Urothelium cell line (cell line): ENCODE results near the gene ARL14EP.

Source experiments
- DNase-seq: peaks from one replicate; pipeline ENCODE4 v3.0.0; 2011; ENCODE audit warnings: low spot score, mixed read lengths
- FAIRE-seq: peaks from 2 replicates; lab custom pipeline; 2011; peaks lifted over from hg19 to GRCh38; lab: Jason Lieb, UNC

ARL14EP gene

GRCh38 chr11:30326114-30326778, 3.3 kb downstream of the ARL14EP start:
- no peak for FAIRE-seq
- no peak for DNase-seq

- no peak for FAIRE-seq
These were observed 4.0 kb downstream of the ARL14EP start for GRCh38 chr11:30326906-30327305.

GRCh38 chr11:30328681-30329080, 5.8 kb downstream of the ARL14EP start:
- DNase-seq (no peak), FAIRE-seq (no peak)

More at GRCh38 chr11:30326906-30327305, 4.0 kb downstream of the ARL14EP start:
- no peak for DNase-seq

GRCh38 chr11:30329150-30329940, 6.4 kb downstream of the ARL14EP start:
- no peak for DNase-seq
- FAIRE-seq, result no peak

- DNase-seq (no peak), FAIRE-seq (no peak)
These were observed 10.5 kb downstream of the ARL14EP start for GRCh38 chr11:30333405-30333804.

DNA sequence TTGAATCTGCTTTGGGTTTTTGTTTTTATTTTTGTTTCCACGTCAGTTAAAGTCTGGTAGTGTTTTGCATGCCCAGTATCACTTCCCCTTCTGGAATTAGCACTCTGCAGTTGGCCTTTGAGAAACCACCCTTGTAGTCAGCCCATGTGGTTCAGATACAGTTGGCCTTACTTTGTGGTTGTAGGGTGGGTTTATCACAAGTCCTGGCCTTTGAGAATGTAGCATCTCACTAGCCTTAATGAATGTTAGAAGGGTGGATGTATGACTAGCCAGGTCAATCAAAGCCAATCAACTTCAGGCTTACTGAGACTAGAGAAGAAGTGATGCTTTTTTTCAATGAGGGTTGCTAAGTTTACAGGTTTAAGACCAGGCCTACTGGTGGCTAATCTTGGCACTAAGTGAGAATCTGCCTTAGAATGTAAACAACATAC, 19.8 kb downstream of the ARL14EP start:
- no peak for FAIRE-seq

GRCh38 chr11:30344085-30344484, 21.2 kb downstream of the ARL14EP start:
- FAIRE-seq (no peak), DNase-seq (no peak)

More for the DNA sequence above, 19.8 kb downstream of the ARL14EP start:
- DNase-seq, result no peak

- no peak for DNase-seq
- FAIRE-seq, result no peak
These were observed 22.7 kb downstream of the ARL14EP start for GRCh38 chr11:30345644-30346043.

DNA sequence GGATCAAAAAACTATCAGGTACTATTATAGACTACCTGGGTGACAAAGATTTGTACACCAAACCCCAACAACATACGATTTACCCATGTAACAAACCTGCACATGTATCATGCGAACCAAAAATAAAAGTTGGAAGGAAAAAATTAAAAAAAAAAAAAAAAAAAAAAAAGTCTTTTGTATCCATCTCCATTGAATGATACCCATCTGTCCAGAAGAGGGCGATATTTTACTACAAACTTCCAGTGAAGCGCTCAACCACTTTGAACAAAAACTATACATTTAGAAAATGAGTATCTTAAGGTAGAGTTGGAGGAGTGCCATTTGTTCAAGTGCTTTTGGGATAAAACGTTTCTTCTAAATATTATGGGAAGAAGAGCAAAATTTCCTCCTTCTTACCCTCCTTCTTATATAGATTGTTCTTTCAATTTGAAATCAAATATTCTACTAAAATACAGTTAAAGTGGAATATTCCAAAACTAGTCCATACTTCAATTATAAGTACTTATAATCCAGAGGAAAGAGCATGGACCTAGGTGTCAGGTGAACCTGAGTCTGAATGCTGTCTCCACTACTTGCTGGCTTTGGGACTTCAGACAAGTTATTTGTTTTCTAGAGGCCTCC, 23.3 kb downstream of the ARL14EP start:
- FAIRE-seq (no peak), DNase-seq (peak; percentile 25)

GRCh38 chr11:30348035-30348434, 25.1 kb downstream of the ARL14EP start:
- FAIRE-seq, result no peak
- no peak for DNase-seq

DNA sequence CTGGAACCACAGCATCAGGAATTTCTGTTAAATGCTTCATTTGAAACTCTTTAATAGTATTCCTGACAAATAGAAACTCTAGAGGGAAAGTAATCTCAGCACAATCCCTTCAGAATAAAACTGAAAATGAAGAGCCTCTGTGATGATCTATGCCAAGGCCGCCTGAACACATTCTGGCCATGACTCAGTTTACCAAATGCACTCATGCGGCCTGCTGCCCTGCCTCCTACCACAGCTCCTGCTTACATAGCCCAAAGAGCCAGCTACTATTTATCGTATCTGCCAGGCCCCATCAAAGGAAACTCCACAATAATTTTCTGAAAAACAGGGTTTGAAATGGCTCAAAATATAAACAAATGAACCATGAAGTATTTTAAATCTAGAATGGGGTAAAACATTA, 27.0 kb downstream of the ARL14EP start:
- FAIRE-seq (no peak), DNase-seq (no peak)

DNA sequence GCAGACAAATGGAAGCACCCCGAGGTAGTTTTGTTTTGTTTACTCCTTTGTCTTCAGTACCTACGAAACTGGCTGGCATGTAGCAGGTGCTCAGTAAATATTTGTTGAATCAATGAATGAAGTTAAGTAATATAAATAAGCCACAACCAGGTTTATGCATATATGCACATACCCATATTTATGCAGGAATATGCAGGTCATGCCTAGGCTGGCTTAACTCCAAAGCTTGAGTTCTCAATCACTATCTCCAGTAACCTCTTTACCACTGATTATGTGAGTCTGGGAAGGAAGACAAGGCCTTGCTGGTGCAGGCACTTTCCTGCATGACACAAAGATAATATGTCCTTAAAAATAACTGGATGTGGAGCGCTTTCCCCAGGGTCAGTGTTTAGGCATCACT, 27.5 kb downstream of the ARL14EP start:
- DNase-seq (no peak), FAIRE-seq (no peak)

- DNase-seq, result no peak
- no peak for FAIRE-seq
These were observed 28.2 kb downstream of the ARL14EP start for GRCh38 chr11:30351061-30351460.

DNA sequence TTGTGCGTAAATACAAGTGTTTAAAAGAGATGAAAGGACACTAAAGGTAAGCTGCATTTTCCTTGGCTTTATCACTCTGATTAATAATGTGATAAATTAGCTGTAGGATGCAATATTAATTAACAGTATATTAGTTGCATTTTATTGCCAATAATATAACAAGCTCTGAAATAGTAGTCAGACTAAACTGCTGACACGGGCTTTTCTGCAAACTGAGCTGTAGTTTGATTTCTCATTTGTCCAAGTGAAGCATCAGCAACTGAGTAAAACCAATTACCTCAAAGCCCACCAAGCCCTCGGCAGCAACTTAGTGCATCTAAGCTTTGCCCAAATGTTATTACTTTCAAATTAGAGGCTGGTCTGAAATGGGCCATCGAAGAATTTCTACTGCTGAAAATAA, 33.5 kb downstream of the ARL14EP start:
- FAIRE-seq (no peak), DNase-seq (no peak)

DNA sequence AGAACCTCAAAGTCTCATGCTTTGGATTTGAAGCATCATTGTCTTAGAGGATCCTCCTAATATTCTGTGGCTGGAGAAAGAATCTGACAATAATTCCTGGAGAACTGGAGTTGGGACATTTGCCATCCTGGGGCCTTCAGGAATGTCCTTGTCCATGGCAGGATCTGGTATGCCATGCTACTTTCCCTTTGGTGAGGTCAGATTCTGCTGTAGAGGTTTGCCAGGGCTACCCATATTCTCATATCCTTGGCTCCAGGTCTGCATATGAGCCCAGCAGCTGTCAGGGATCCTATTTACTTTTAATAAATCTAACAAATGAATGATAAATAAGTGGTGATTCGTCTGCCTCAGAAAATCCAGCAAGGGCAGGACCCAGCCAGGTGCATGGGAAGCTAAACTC, 35.0 kb downstream of the ARL14EP start:
- no peak for FAIRE-seq
- no peak for DNase-seq

DNA sequence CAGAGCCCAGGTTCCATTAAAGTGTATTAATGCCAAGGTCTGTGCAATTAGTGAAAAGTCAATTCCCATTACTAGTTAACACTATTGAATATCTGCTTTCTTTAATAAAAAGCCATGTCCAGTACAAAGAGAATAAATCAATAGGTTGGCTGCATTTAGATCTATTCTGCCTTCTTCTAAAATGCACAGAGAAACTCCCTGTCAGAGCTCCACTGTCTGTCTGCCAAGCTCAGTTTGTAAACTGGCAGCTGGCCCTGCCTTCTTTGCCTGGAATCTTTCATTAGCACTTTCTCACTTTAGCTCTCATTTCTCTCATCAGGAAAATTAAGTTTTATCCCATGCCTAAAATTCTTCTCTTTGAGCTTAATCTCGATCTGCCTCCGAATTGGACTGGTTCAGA, 35.6 kb downstream of the ARL14EP start:
- FAIRE-seq (no peak), DNase-seq (no peak)

GRCh38 chr11:30360741-30361140, 37.8 kb downstream of the ARL14EP start:
- DNase-seq (no peak), FAIRE-seq (no peak)

- DNase-seq (no peak), FAIRE-seq (no peak)
These were observed 41.4 kb downstream of the ARL14EP start for GRCh38 chr11:30364139-30364836.

GRCh38 chr11:30364837-30365482, 42.1 kb downstream of the ARL14EP start:
- DNase-seq, result no peak
- FAIRE-seq, result no peak

GRCh38 chr11:30365793-30366517, 43.1 kb downstream of the ARL14EP start:
- no peak for FAIRE-seq

More at GRCh38 chr11:30365793-30366517, 43.1 kb downstream of the ARL14EP start:
- DNase-seq, result no peak
